Breast epithelium (tissue), 4 donors: ENCODE results near the gene CLCN2. TPM values are rescaled to one million over a fixed set of nuclear protein-coding genes. Genes with fewer than 3 reads are reported as not detected.

Experiments
- DNase-seq, 2 donors: peaks; one replicate each; pipeline ENCODE4 v3.0.0-alpha.2; 2019; ENCODE audit warnings: low spot score in 2 of 2
- H3K27ac ChIP-seq, 2 donors: fragments of 200-600 bp; sonication (generic) in 1 of 2; one replicate each; pipeline ENCODE4 v1.5.1; 2016 to 2019; ENCODE audit warnings: mild to moderate bottlenecking in 1 of 2
- H3K27me3 ChIP-seq, 2 donors: fragments of 200-600 bp; sonication (generic) in 1 of 2; one replicate each; pipeline versions ENCODE4 v1.5.1 to v1.6.0; 2017 to 2019; ENCODE audit warnings: control low read depth in 1 of 2, mild to moderate bottlenecking in 1 of 2
- H3K36me3 ChIP-seq: fragments of 200-600 bp; one replicate; pipeline ENCODE4 v1.5.1; 2019
- H3K4me1 ChIP-seq, 2 donors: fragments of 200-600 bp; sonication (generic); one replicate each; pipeline ENCODE4 v1.5.1; 2016 to 2019; ENCODE audit warnings: control low read depth in 1 of 2
- H3K4me3 ChIP-seq, 3 donors: fragments of 200-600 bp; sonication (generic); 1 replicate in 2 of 3; 2 replicates in 1 of 3; pipeline ENCODE4 v1.5.1; 2016 to 2019; ENCODE audit warnings: mild to moderate bottlenecking in 3 of 3, moderate library complexity in 2 of 3
- H3K9me3 ChIP-seq, 2 donors: fragments of 200-600 bp; sonication (generic) in 1 of 2; one replicate each; pipeline ENCODE4 v1.5.1; 2016 to 2019; ENCODE audit warnings: control low read depth in 1 of 2
- CTCF ChIP-seq, 3 donors: fragments of 450-650 bp; IDR thresholded peaks; one replicate each; pipeline ENCODE4 v1.5.1; 2016 to 2017; ENCODE audit warnings: antibody characterized with exemption in 3 of 3, mild to moderate bottlenecking in 3 of 3, moderate library complexity in 3 of 3
- POLR2A ChIP-seq: fragments of 450-650 bp; IDR thresholded peaks from one replicate; pipeline ENCODE4 v1.6.1; 2016; ENCODE audit warnings: antibody characterized with exemption, mild to moderate bottlenecking, moderate library complexity
- POLR2AphosphoS5 ChIP-seq, 3 donors: sonication (generic); formaldehyde crosslinking; IDR thresholded peaks; one replicate each; pipeline ENCODE4 v1.6.1; 2017; ENCODE audit warnings: antibody characterized with exemption in 3 of 3
- intact Hi-C: fragments of 100-400 bp; cut with DNase I; formaldehyde crosslinking; loops from one replicate; pipeline ENCODE4 v1.15.1; 2023; ENCODE audit warnings: low total_unique reads
- total RNA-seq, 3 donors: library from RNA; depleted of rRNA; stranded (reverse); fragments of >200 nt; gene quantifications; one replicate each; pipeline ENCODE4 v1.1.0, GENCODE V29; 2016

CLCN2 gene
- total RNA-seq, 3 donors from 2014 or later = 2.1 to 4.2 (median 2.6) TPM

GRCh38 chr3:184308744-184309143 lies 52.7 kb downstream of the CLCN2 start:
- TF ChIP-seq CTCF (IDR thresholded peaks at IDR 0.05) (no peak), POLR2AphosphoS5 (IDR thresholded peaks at IDR 0.05) (no peak), POLR2A (no peak)
- intact Hi-C loops = no loop called here
- DNase-seq = no peak
- H3K9me3 ChIP-seq = no peaks in the 10 kb centered on the region
- no peaks in the 10 kb centered on the region for H3K4me1 ChIP-seq
- H3K4me3 ChIP-seq = no peak overlapping the region
- no peaks in the 10 kb centered on the region for H3K27me3 ChIP-seq
- no peaks in the 10 kb centered on the region for H3K36me3 ChIP-seq
- no peak overlapping the region for H3K27ac ChIP-seq

GRCh38 chr3:184307915-184308314 lies 53.5 kb downstream of the CLCN2 start:
- TF ChIP-seq POLR2AphosphoS5 (IDR thresholded peaks at IDR 0.05) = no peak
- TF ChIP-seq CTCF (IDR thresholded peaks at IDR 0.05) = no peak
- Histone ChIP-seq H3K36me3 (no peaks in the 10 kb centered on the region), H3K9me3 (no peaks in the 10 kb centered on the region), H3K27ac (no peak overlapping the region), H3K4me1 (no peaks in the 10 kb centered on the region), H3K4me3 (no peak overlapping the region), H3K27me3 (no peaks in the 10 kb centered on the region)
- DNase-seq = no peak
- intact Hi-C loops = no loop called here

DNA sequence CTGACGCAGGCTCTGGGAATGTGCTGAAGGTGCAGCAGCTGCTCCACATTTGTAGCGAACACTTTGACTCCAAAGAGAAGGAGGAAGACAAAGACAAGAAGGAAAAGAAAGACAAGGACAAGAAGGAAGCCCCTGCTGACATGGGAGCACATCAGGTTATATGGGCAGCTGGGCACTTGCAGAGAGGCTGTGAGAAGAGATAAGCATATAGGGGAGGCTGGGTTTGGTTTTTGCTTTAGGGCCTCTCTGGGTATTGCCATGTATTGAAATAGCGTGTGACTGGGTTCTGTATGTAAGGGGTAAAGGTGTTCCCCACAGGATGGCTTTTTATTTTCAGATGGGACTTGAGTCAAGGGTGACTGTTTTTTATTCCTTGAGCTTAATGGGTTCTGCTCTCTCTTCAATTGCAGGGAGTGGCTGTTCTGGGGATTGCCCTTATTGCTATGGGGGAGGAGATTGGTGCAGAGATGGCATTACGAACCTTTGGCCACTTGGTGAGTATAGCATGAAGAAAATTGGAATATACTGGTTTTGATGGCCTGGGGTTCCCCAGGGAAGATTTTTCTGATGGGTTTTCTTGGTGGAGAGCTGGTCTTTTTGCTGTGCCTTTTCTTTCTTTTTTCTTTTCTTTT lies 54.9 kb downstream of the CLCN2 start:
- no peak for DNase-seq
- no peaks in the 10 kb centered on the region for H3K36me3 ChIP-seq
- intact Hi-C loops = no loop called here
- no peaks in the 10 kb centered on the region for H3K9me3 ChIP-seq
- no peaks in the 10 kb centered on the region for H3K27me3 ChIP-seq
- H3K4me1 ChIP-seq = no peaks in the 10 kb centered on the region
- H3K4me3 ChIP-seq = no peak overlapping the region
- H3K27ac ChIP-seq = no peak overlapping the region
- no peak for TF ChIP-seq POLR2AphosphoS5 (IDR thresholded peaks at IDR 0.05)

GRCh38 chr3:184305577-184305976 lies 55.8 kb downstream of the CLCN2 start:
- H3K4me3 ChIP-seq = no peak overlapping the region
- H3K27ac ChIP-seq = no peak overlapping the region
- no peak for DNase-seq
- no peaks in the 10 kb centered on the region for H3K36me3 ChIP-seq
- H3K4me1 ChIP-seq = no peaks in the 10 kb centered on the region
- H3K27me3 ChIP-seq = no peaks in the 10 kb centered on the region
- TF ChIP-seq POLR2A = no peak
- TF ChIP-seq POLR2AphosphoS5 (IDR thresholded peaks at IDR 0.05) = no peak
- TF ChIP-seq CTCF (IDR thresholded peaks at IDR 0.05) = peak in 1 of 3 donors; percentile 19
- intact Hi-C loops = no loop called here
- H3K9me3 ChIP-seq = no peaks in the 10 kb centered on the region

DNA sequence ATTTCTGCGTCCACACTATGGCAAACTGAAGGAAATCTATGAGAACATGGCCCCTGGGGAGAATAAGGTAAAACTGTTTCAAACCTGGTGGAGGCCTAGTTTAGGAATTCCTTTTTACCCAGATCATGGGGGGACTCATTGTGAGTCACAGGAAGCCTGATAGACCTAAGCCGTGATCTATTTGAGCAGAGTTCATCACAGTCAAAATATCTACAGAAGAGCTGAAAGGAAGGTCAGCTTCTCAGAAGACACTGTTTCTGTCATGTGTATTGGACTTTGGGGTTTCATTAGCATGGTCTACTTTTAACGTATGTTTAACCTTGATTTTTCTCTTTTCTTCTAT lies 61.1 kb downstream of the CLCN2 start:
- DNase-seq = no peak
- Histone ChIP-seq H3K4me3 (no peak overlapping the region), H3K27ac (no peak overlapping the region), H3K27me3 (no peaks in the 10 kb centered on the region), H3K9me3 (no peaks in the 10 kb centered on the region), H3K4me1 (peaks cover 0 to 8% of the 10 kb centered on the region in 2 donors), H3K36me3 (no peaks in the 10 kb centered on the region)
- TF ChIP-seq POLR2A (no peak), CTCF (IDR thresholded peaks at IDR 0.05) (no peak), POLR2AphosphoS5 (IDR thresholded peaks at IDR 0.05) (no peak)
- intact Hi-C loops = no loop called here
